Measurements from ENCODE around the gene GRIA2.

The GRIA2 gene

GRCh38 chr4:157290622-157291021, 70.1 kb downstream of the GRIA2 start:
- H3K4me1 ChIP-seq (ENCODE audit: insufficient read depth, low read length), result no peaks in the 10 kb centered on the region
- TF ChIP-seq CTCF (IDR thresholded peaks at IDR 0.05; ENCODE audit: borderline replicate concordance, extremely low read depth, low read length, poor library complexity, severe bottlenecking) (no peak), EZH2 (IDR thresholded peaks at IDR 0.05; ENCODE audit: borderline replicate concordance, low read depth, low read length, severe bottlenecking) (no peak)
- no peaks in the 10 kb centered on the region for H3K79me2 ChIP-seq (ENCODE audit: insufficient read depth, low read length)
- no peak overlapping the region for H3K9ac ChIP-seq (ENCODE audit: low read depth, low read length)
- DNase-seq (no peak), ATAC-seq (ENCODE audit: insufficient read depth, low read depth) (no peak)
- H3K4me3 ChIP-seq (ENCODE audit: low read depth in 1 of 2, low read length in 2 of 2), result no peak overlapping the region
- no peaks in the 10 kb centered on the region for H3K9me3 ChIP-seq (ENCODE audit: insufficient read depth, low read length, severe bottlenecking)
- no peak overlapping the region for H3K27ac ChIP-seq (ENCODE audit: low read length)
- H2AFZ ChIP-seq (ENCODE audit: low read depth, low read length), result no peak overlapping the region
- H3K36me3 ChIP-seq (ENCODE audit: insufficient read depth, low read length), result no peaks in the 10 kb centered on the region
- no peaks in the 10 kb centered on the region for H4K20me1 ChIP-seq (ENCODE audit: insufficient read depth, low read length)
- H3K27me3 ChIP-seq (ENCODE audit: insufficient read depth, low read length, poor library complexity), result no peaks in the 10 kb centered on the region
- H3K4me2 ChIP-seq (ENCODE audit: insufficient read depth, low read length), result no peak overlapping the region

GRCh38 chr4:157291071-157291470, 70.5 kb downstream of the GRIA2 start:
- H3K9me3 ChIP-seq (ENCODE audit: insufficient read depth, low read length, severe bottlenecking), result no peaks in the 10 kb centered on the region
- H3K4me1 ChIP-seq (ENCODE audit: insufficient read depth, low read length), result no peaks in the 10 kb centered on the region
- TF ChIP-seq CTCF (IDR thresholded peaks at IDR 0.05; ENCODE audit: borderline replicate concordance, extremely low read depth, low read length, poor library complexity, severe bottlenecking) (no peak), EZH2 (IDR thresholded peaks at IDR 0.05; ENCODE audit: borderline replicate concordance, low read depth, low read length, severe bottlenecking) (no peak)
- ATAC-seq (ENCODE audit: insufficient read depth, low read depth) (no peak), DNase-seq (no peak)
- H4K20me1 ChIP-seq (ENCODE audit: insufficient read depth, low read length), result no peaks in the 10 kb centered on the region
- H2AFZ ChIP-seq (ENCODE audit: low read depth, low read length), result no peak overlapping the region
- H3K36me3 ChIP-seq (ENCODE audit: insufficient read depth, low read length), result no peaks in the 10 kb centered on the region
- no peak overlapping the region for H3K9ac ChIP-seq (ENCODE audit: low read depth, low read length)
- H3K79me2 ChIP-seq (ENCODE audit: insufficient read depth, low read length), result no peaks in the 10 kb centered on the region
- no peak overlapping the region for H3K27ac ChIP-seq (ENCODE audit: low read length)
- H3K4me3 ChIP-seq (ENCODE audit: low read depth in 1 of 2, low read length in 2 of 2), result no peak overlapping the region
- no peak overlapping the region for H3K4me2 ChIP-seq (ENCODE audit: insufficient read depth, low read length)
- H3K27me3 ChIP-seq (ENCODE audit: insufficient read depth, low read length, poor library complexity), result no peaks in the 10 kb centered on the region

GRCh38 chr4:157293673-157294072, 73.1 kb downstream of the GRIA2 start:
- Histone ChIP-seq H3K4me2 (ENCODE audit: insufficient read depth, low read length) (no peak overlapping the region), H3K79me2 (ENCODE audit: insufficient read depth, low read length) (no peaks in the 10 kb centered on the region), H3K9ac (ENCODE audit: low read depth, low read length) (no peak overlapping the region), H3K4me3 (ENCODE audit: low read depth in 1 of 2, low read length in 2 of 2) (no peak overlapping the region), H2AFZ (ENCODE audit: low read depth, low read length) (no peak overlapping the region), H3K9me3 (ENCODE audit: insufficient read depth, low read length, severe bottlenecking) (no peaks in the 10 kb centered on the region), H3K36me3 (ENCODE audit: insufficient read depth, low read length) (no peaks in the 10 kb centered on the region), H4K20me1 (ENCODE audit: insufficient read depth, low read length) (no peaks in the 10 kb centered on the region), H3K27ac (ENCODE audit: low read length) (no peak overlapping the region), H3K27me3 (ENCODE audit: insufficient read depth, low read length, poor library complexity) (no peaks in the 10 kb centered on the region), H3K4me1 (ENCODE audit: insufficient read depth, low read length) (no peaks in the 10 kb centered on the region)
- DNase-seq (no peak), ATAC-seq (ENCODE audit: insufficient read depth, low read depth) (no peak)
- TF ChIP-seq CTCF (IDR thresholded peaks at IDR 0.05; ENCODE audit: borderline replicate concordance, extremely low read depth, low read length, poor library complexity, severe bottlenecking), result no peak
- no peak for TF ChIP-seq EZH2 (IDR thresholded peaks at IDR 0.05; ENCODE audit: borderline replicate concordance, low read depth, low read length, severe bottlenecking)

- Histone ChIP-seq H3K9me3 (ENCODE audit: insufficient read depth, low read length, severe bottlenecking) (no peaks in the 10 kb centered on the region), H3K27ac (ENCODE audit: low read length) (no peak overlapping the region), H3K4me2 (ENCODE audit: insufficient read depth, low read length) (no peak overlapping the region)
These were observed 74.0 kb downstream of the GRIA2 start for GRCh38 chr4:157294575-157294974.

More at GRCh38 chr4:157294575-157294974, 74.0 kb downstream of the GRIA2 start:
- Histone ChIP-seq H4K20me1 (ENCODE audit: insufficient read depth, low read length) (no peaks in the 10 kb centered on the region), H3K27me3 (ENCODE audit: insufficient read depth, low read length, poor library complexity) (no peaks in the 10 kb centered on the region), H3K4me3 (ENCODE audit: low read depth in 1 of 2, low read length in 2 of 2) (no peak overlapping the region), H3K36me3 (ENCODE audit: insufficient read depth, low read length) (no peaks in the 10 kb centered on the region), H3K79me2 (ENCODE audit: insufficient read depth, low read length) (no peaks in the 10 kb centered on the region), H3K4me1 (ENCODE audit: insufficient read depth, low read length) (no peaks in the 10 kb centered on the region), H2AFZ (ENCODE audit: low read depth, low read length) (no peak overlapping the region), H3K9ac (ENCODE audit: low read depth, low read length) (no peak overlapping the region)
- no peak for DNase-seq
- TF ChIP-seq EZH2 (IDR thresholded peaks at IDR 0.05; ENCODE audit: borderline replicate concordance, low read depth, low read length, severe bottlenecking) (no peak), CTCF (IDR thresholded peaks at IDR 0.05; ENCODE audit: borderline replicate concordance, extremely low read depth, low read length, poor library complexity, severe bottlenecking) (no peak)
- no peak for ATAC-seq (ENCODE audit: insufficient read depth, low read depth)

Measured in DND-41 (cell line).